Measurements from ENCODE around the gene VSX2.

- TF ChIP-seq POLR2AphosphoS5 (IDR thresholded peaks at IDR 0.05; ENCODE audit: low read depth, low read length) (no peak), SIN3A (IDR thresholded peaks at IDR 0.05; ENCODE audit: borderline replicate concordance, insufficient read depth, low read length) (no peak), TAF1 (IDR thresholded peaks at IDR 0.05; ENCODE audit: borderline replicate concordance, insufficient read depth, low read length) (no peak), REST (IDR thresholded peaks at IDR 0.05; ENCODE audit: insufficient read depth in 1 of 2, low read depth in 2 of 2, low read length in 2 of 2) (no peak)
Observed at GRCh38 chr14:74211945-74212580, 27.2 kb upstream of the VSX2 start.

Measured in PFSK-1 (cell line).